ENCODE measurements around the gene KRT13. TPM values are rescaled to one million over a fixed set of nuclear protein-coding genes. Genes with fewer than 3 reads are reported as not detected.

The KRT13 gene
- total RNA-seq, 1 experiment from 2014 or later, result 606 TPM

DNA sequence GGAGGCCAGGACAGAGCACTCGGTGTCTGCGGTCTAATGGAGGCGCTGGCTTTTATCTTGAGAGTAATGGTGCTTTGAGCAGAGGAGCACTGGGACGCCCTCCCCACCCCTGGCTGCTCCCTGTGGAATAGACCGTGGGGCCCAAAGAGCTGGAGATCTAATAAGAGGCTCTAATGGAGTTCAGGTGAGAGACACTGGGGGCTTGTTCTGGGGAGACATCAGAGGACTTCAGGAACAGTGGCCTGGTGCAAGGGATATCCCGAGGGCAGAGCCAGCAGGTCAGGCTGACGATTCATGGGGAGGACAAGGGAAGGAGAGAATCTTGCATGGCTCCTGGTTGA is 32.2 kb upstream of the KRT13 start:
- H3K4me1 ChIP-seq (replicated peaks; ENCODE audit: insufficient read depth), result peaks cover 98% of the 10 kb centered on the region
- H3K9me2 ChIP-seq (ENCODE audit: insufficient read depth), result no peaks in the 10 kb centered on the region
- peak overlapping the region; percentile 80 for H3K27ac ChIP-seq
- no TSS peak for BruUV-seq (replicated peaks)
- H3K27me3 ChIP-seq (ENCODE audit: insufficient read depth, low read depth), result no peaks in the 10 kb centered on the region
- ChIA-PET POLR2A (ENCODE audit: unreplicated experiment) (no interaction called here), CTCF (no interaction called here)
- no peaks in the 10 kb centered on the region for H3K36me3 ChIP-seq (ENCODE audit: low read depth)
- no peak overlapping the region for H2AFZ ChIP-seq
- no peak overlapping the region for H3K4me3 ChIP-seq
- peaks cover 71% of the 10 kb centered on the region for H3F3A ChIP-seq (ENCODE audit: insufficient read depth, low read depth)
- peak overlapping the region; percentile 75 for H3K4me2 ChIP-seq
- TF ChIP-seq, protein P1, sequence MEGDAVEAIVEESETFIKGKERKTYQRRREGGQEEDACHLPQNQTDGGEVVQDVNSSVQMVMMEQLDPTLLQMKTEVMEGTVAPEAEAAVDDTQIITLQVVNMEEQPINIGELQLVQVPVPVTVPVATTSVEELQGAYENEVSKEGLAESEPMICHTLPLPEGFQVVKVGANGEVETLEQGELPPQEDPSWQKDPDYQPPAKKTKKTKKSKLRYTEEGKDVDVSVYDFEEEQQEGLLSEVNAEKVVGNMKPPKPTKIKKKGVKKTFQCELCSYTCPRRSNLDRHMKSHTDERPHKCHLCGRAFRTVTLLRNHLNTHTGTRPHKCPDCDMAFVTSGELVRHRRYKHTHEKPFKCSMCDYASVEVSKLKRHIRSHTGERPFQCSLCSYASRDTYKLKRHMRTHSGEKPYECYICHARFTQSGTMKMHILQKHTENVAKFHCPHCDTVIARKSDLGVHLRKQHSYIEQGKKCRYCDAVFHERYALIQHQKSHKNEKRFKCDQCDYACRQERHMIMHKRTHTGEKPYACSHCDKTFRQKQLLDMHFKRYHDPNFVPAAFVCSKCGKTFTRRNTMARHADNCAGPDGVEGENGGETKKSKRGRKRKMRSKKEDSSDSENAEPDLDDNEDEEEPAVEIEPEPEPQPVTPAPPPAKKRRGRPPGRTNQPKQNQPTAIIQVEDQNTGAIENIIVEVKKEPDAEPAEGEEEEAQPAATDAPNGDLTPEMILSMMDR (conservative IDR thresholded peaks at IDR 0.05), result no peak
- no peak for TF ChIP-seq EZH2 (IDR thresholded peaks at IDR 0.05; ENCODE audit: low read depth)
- DNase-seq, result no peak
- H3K79me2 ChIP-seq (ENCODE audit: low read depth), result peaks cover 7% of the 10 kb centered on the region; the same call in 1 of the 2 replicates
- no peaks in the 10 kb centered on the region for H4K20me1 ChIP-seq (ENCODE audit: insufficient read depth)
- intact Hi-C loops (cut with micrococcal nuclease; ENCODE audit: unreplicated experiment), result no loop called here
- H3K9me3 ChIP-seq (ENCODE audit: insufficient read depth, low read depth), result no peaks in the 10 kb centered on the region

GRCh38 chr17:41536741-41537613 is 31.6 kb upstream of the KRT13 start:
- ChIA-PET CTCF (interaction anchor here (1.9 kb wide), 1 partner anchor 12 kb away, joined by 6 read pairs; no protein-coding TSS in a partner anchor), POLR2A (ENCODE audit: unreplicated experiment) (interaction anchor here (0.6 kb wide), 4 partner anchors 11 to 121 kb away, joined by 3 to 6 read pairs (median 4); no protein-coding TSS in a partner anchor)
- Histone ChIP-seq H3K27me3 (ENCODE audit: insufficient read depth, low read depth) (no peaks in the 10 kb centered on the region), H3K27ac (peak overlapping the region; percentile 80), H3K4me1 (replicated peaks; ENCODE audit: insufficient read depth) (peaks cover 98% of the 10 kb centered on the region), H2AFZ (no peak overlapping the region), H3K4me3 (no peak overlapping the region), H3K79me2 (ENCODE audit: low read depth) (peaks cover 7% of the 10 kb centered on the region; the same call in 1 of the 2 replicates), H3K9me3 (ENCODE audit: insufficient read depth, low read depth) (no peaks in the 10 kb centered on the region), H3F3A (ENCODE audit: insufficient read depth, low read depth) (peaks cover 67% of the 10 kb centered on the region), H3K4me2 (peak overlapping the region; percentile 75), H3K9me2 (ENCODE audit: insufficient read depth) (no peaks in the 10 kb centered on the region), H3K36me3 (ENCODE audit: low read depth) (no peaks in the 10 kb centered on the region), H4K20me1 (ENCODE audit: insufficient read depth) (no peaks in the 10 kb centered on the region)
- no peak for TF ChIP-seq EZH2 (IDR thresholded peaks at IDR 0.05; ENCODE audit: low read depth)
- TF ChIP-seq, protein P1 (conservative IDR thresholded peaks at IDR 0.05), result no peak
- intact Hi-C loops (cut with micrococcal nuclease; ENCODE audit: unreplicated experiment), result loop anchor here (1.0 kb wide), 1 partner anchor 9 kb away; the partner anchor contains the start of gene KRT19
- BruUV-seq (replicated peaks), result no TSS peak
- no peak for DNase-seq

- Histone ChIP-seq H3K27ac (peak overlapping the region; percentile 80), H3K4me1 (replicated peaks; ENCODE audit: insufficient read depth) (peaks cover 98% of the 10 kb centered on the region)
Measured at GRCh38 chr17:41535764-41536481, 30.5 kb upstream of the KRT13 start.

More at GRCh38 chr17:41535764-41536481, 30.5 kb upstream of the KRT13 start:
- DNase-seq, result peak; percentile 85 to 89
- H3K9me3 ChIP-seq (ENCODE audit: insufficient read depth, low read depth), result no peaks in the 10 kb centered on the region
- no TSS peak for BruUV-seq (replicated peaks)
- no peak overlapping the region for H2AFZ ChIP-seq
- H3K4me3 ChIP-seq, result peak overlapping the region; percentile 8; the same call in 1 of the 2 replicates
- H3F3A ChIP-seq (ENCODE audit: insufficient read depth, low read depth), result peaks cover 68% of the 10 kb centered on the region
- TF ChIP-seq EZH2 (IDR thresholded peaks at IDR 0.05; ENCODE audit: low read depth), result no peak
- TF ChIP-seq, protein P1 (conservative IDR thresholded peaks at IDR 0.05), result no peak
- intact Hi-C loops (cut with micrococcal nuclease; ENCODE audit: unreplicated experiment), result loop anchor here (1.0 kb wide), 1 partner anchor 8 kb away; the partner anchor contains the start of gene KRT19
- no peaks in the 10 kb centered on the region for H3K9me2 ChIP-seq (ENCODE audit: insufficient read depth)
- no peaks in the 10 kb centered on the region for H3K27me3 ChIP-seq (ENCODE audit: insufficient read depth, low read depth)
- H4K20me1 ChIP-seq (ENCODE audit: insufficient read depth), result no peaks in the 10 kb centered on the region
- H3K36me3 ChIP-seq (ENCODE audit: low read depth), result no peaks in the 10 kb centered on the region
- ChIA-PET CTCF (interaction anchor here (0.5 to 1.9 kb wide), 3 partner anchors 10 to 112 kb away, joined by 3 to 6 read pairs (median 3); no protein-coding TSS in a partner anchor), POLR2A (ENCODE audit: unreplicated experiment) (interaction anchor here (0.5 to 0.6 kb wide), 5 partner anchors 10 to 431 kb away, joined by 3 to 4 read pairs (median 4); partner anchors contain the start of genes CNP and EIF1)
- peak overlapping the region; percentile 75 for H3K4me2 ChIP-seq
- peaks cover 7% of the 10 kb centered on the region; the same call in 1 of the 2 replicates for H3K79me2 ChIP-seq (ENCODE audit: low read depth)
